CD4-positive, alpha-beta T cell treated with Interferon gamma for 1 hour (primary cell): Measurements from ENCODE around the gene FAM169A.
"Not testable (repeated sequence)": the region's sequence is repeated elsewhere in the genome, so short reads cannot be mapped to it uniquely, and the experiment has no call there.

Experiments
- DNase-seq: peaks from one replicate; pipeline ENCODE4 v3.0.0-alpha.2; 2020

The FAM169A gene

DNA sequence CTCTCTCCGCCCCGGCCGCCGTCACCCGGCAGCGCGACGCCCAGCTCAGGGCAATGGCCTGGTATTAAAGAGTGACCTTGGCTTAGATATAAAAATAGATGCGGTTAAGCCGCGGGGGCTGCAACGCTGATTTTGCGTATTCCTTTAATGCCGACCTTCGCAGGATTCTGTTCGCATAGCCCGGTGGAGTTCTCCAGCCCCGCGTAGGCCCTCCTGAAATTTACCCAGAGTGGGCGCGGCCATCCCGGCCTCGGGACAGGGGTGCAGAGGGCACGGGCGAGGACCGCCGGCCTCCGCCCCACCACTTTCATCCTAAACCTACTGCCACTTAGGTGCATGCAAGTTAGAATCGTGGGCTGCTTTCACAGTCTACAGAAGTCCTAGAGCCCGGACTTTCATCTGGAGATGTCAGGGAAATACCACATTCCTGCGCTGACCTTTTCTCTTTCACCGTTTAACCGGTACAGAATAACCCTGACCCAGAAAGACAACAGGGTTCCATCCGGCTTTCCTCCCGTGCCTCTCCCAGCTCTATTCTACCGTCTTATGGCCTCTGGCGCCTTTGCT is 492 bp upstream of the FAM169A start:
- no peak for DNase-seq

DNA sequence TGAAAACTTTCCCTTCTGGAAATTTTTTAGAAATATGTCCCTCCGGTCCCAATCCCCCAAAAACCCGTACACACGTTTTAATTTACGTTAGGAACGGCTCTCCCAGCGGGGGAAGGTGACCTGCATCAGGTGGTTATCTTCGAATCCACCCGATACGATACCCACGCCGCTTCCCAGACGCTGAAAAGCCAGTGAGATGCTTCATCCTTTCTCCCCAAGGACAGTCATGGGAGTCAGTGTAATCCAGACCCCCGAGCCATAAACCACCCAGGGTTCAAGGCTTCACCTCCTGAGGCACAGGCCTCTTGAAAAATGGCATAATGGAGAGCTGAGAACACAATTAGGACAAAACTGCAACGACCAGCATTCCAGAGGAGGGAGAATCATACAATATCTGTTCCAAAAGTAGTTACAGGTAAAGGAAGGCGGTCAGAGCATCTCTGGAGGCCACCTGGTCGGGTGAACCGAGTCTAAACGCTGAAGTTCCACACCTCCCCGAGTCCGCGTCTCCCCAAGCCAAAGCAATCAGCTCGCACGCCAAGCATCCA is 857 bp downstream of the FAM169A start:
- no peak for DNase-seq

DNA sequence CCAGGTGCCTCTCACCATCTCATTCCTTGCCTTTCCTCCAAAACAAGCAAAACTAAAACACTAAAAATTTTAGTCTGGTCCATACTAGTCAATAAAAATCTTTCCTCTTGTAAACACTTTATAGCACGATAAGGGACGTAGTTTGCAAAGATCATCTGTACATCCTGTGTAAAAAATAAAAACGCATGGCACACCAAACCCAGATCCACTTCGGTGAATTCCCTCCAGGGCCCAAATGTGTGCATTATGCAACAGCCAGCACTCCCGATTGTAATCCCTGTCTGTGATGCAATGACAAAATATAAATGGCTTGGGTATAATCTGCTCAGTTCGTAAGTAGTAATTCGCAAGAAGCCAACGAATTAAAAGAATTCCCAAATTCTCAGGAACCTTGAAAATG is 1.4 kb downstream of the FAM169A start:
- DNase-seq: no peak

DNA sequence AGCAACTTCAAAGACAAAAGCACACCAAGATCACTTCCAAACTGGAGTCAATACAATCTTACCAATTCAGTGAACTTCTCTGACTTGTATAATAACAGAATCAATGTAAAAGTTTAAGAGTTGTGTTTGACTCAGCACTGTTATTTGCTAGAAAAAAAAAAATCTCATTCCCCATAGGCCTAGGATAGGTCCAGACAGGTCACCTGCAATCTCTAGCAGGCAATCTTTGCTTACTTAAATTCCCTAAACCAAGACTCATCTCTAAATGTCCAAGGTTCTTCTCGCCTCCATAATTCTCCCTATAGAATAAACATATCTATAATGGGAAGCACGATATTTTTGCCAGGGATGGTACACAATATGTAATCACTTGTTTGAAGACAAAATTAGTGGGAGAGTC is 2.5 kb downstream of the FAM169A start:
- DNase-seq: no peak

DNA sequence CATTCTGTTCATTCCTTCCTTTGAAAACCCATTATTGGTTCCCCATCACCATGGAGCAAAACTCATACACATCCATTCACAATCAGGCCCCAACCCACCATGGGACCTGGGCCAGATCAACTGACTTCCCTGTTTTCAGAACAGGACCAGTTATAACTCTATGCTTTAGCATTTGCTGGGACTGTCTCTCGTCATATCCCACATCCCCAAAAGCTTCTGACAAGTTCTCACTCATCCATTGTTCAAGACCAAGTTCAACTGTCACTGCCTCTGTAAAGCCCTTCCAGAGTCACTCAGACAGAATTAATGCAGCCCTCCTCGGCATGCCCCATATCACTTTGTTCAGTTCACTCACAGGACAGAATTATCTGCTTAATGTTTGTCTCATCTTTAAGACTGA is 4.0 kb downstream of the FAM169A start:
- DNase-seq: no peak

DNA sequence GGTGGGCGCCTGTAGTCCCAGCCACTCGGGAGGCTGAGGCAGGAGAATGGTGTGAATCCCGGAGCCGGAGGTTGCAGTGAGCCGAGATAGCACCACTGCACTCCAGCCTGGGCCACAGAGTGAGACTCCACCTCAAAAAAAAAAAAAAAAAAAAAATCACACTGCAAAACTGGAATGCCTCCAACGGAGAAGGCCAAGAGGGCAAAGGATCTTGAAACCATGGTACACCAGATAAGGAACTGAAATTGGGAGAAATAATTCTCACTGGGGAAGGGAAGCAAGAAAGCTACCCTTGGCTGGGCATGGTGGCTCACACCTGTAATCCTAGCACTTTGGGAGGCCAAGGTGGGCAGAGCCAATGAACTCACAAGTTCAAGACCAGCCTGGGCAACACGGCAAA is 9.2 kb downstream of the FAM169A start:
- not testable (repeated sequence) for DNase-seq

DNA sequence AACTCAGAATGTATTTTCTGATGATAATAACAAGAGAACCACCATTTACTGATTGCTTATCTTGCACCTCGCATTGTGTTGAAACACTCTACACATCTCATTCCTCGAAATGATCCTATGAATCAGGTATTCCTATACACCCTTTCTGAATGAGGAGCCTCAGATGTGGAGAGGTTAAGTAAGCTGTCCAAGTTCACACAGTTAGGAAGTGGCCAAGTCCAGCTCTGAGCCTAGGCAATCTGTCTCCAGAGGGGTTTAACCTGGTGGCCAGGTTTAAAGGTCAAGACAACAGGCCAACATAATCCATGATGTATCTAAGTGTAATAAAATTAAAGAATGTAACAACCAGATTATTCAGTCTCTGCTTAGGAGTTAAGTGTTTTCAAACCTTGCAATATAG is 12.9 kb downstream of the FAM169A start:
- no peak for DNase-seq

DNA sequence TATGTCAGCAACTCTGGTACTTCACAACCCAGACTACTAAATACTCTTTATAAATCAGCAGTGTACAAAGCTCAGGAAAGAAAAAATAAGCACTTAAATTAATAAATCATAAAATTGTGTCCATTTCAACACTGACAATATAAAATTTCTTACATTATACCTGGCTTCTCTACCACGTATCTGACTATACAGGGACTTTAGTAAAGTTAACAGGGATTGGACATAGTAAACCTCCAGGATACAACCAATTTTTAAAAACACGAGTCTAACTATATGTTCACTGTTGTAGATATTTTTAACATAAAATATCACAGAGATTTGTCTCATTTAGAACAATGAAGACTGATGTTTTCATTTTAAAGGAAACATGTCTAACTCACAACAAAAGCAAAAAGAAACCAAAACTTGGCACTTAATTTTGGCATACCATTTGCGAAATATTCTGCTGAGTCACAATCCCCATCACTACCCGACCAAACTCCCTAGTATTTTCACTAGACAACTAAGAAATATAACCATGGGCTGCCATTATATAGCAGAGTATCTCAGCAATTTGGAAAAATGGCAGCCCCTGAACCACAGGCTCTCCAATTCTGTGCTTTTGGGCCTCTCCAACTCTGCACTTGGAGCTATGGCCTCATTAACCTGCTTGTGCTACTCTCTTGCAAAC is 14.4 kb downstream of the FAM169A start:
- no peak for DNase-seq

DNA sequence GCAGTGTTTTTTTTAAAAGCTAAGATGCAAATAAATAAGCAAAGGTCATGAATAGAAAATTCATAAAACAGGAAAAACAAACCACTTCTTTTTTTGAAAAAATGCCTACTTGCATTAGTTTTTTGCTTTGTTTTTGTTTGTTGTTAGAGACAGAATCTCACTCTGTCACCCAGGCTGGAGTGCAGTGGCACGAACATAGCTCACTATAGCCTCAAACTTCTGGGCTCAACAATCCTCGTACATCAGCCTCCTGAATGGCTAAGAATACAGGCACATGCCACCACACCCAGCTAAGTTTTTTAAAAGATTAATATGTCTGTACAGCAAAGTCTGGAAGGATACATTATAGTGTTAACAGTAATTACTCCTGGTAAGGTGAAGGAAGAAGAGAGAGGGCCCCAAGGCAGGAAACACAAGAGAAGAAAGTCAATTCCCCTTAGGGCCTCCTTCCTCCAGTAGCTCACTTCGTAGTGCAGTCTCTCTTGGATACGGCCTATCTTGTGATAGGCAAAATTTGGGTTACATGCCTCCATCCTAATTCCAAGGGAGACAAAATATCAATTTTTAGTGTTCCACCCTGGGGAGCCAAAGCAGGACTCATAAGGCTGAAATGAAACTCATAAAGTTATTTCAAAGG is 15.3 kb downstream of the FAM169A start:
- no peak for DNase-seq

DNA sequence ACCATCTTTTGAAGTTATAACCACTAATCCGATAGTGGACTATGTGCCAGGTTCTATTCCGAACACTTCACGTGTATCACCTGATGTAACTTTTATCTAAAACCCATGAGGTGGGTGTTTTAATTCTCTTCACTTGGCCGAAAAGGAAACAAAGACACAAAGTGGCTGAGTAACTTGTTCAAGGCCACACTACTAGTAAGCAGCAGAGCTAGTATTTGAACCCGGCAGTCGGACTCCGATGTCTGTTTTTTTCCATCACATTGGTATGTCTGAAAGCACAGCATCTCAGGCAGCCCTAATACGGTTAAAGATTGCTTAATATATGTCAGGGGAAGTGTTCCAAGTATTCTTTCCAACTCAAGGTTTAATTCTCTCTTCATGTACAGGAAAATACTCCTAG is 16.2 kb downstream of the FAM169A start:
- DNase-seq: no peak

DNA sequence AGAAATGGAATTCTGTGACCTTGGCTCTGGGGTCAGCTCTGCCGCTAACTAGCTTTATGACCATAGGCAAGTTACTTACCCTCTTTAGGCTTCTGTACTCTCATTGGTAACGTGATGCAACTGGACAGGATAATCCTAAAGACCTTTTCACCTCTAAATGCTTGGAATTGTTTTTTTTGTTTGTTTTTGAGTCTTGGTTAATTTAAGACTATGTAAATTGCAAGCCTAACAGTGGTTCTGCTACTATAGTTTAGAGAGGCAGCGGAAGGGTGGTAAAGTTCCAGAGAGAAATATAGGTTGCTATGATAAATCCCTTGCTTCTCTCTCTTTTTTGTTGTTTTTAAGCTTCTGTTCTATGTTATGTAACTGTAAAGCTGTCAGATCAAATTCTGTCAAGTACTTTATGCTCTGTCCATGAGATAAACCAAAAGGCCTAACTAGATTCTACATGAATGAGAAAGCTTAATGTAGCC is 17.6 kb downstream of the FAM169A start:
- no peak for DNase-seq

DNA sequence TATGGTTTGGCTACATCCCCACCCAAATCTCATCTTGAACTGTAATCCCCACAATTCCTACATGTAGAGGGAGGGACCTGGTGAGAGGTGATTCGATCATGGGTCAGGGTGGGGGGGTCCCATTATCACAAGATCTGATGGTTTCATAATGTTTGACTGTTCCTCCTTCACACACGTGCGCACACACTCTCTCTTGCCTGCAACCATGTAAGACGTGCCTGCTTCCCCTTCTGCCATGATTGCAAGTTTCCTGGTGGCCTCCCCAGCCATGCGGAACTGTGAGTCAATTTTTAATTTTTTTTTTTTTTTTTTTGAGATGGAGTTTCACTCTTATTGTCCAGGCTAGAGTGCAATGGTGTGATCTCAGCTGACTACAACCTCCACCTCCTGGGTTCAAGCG is 27.0 kb downstream of the FAM169A start:
- peak; percentile 7 for DNase-seq

DNA sequence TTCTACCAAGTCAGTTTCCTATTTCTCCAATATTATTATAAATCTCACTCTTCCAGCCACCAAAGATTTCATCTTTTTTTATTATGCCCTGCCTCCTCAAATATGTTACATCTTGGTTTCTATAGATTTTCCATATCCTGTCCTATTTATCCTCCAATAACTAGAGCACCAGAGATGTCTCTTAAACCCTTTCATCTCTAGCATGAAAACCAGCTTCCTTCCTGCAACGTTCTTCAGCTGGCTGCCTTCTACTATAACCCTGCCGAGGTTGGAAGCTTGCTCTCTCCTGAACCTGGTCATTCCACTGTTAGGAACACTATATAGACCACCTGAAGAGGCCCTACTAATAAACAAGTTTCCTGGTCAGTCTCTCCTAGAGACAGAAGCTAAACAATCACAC is 27.9 kb downstream of the FAM169A start:
- DNase-seq: no peak

DNA sequence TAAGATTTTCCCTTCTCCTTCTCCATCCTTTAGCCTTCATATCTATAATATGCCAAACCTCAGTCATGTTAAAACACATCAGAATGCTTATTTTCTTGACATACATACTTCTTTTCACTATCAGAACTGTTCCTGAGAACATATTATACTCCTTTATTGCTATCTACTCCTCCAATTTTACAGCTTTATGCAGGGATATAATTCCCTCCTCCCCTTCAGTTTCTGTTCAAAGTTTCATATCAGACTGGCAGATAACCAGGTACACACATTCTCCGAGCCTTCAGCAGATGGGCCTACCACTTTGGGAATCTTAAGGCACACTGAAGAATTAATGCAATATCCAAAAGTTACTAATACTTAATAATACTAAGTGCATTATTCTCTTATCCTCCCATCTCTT is 29.1 kb downstream of the FAM169A start:
- no peak for DNase-seq

DNA sequence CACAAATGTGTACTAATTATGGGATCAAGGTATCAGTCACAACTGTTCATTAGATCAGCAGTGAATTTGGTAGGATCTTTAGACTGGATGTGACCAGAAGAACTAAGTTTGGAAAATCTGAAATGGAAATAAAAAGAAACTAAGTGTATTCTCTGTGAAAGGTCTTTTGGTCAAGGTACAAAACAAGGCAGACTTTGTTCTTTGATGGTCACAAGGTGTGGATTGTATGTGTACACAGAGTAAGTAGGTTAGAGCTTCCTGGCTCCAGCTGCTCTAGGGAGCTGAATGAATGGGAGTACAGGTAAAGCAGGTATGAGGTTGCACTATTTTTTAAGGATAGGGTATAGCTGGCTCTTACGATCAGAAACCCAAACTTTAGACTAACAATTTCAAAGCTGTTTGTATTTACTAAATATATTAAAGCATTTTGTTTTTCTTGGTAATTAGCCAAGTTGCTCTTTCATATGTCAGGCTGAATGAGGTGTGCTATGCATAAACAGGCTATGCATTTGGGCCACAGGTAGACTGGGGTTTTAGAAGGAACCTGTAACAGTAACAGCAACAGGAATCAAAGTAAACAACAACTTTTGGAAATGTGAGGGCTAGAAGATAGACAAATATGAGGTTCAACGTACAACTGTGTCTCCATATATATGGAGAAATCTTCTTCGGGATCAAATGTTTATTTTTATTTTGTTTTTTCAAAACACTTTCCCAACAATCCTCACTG is 32.5 kb downstream of the FAM169A start:
- DNase-seq: no peak

DNA sequence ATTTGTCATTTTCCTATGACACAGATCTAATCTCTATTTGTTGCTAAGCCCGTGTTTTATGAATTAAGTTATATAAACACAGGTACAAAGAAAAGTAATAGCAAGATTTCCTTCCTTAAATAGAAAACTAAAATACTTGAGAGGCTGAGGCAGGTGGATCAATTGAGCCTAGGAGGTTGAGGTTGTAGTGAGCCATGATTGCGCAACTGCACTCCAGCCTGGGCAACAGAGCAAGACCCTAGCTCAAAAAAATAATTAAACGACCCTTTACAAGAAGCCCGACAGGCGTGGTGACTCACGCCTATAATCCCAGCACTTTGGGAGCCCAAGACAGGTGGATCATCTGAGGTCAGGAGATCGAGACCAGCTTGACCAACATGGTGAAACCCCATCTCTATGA is 36.8 kb downstream of the FAM169A start:
- no peak for DNase-seq

DNA sequence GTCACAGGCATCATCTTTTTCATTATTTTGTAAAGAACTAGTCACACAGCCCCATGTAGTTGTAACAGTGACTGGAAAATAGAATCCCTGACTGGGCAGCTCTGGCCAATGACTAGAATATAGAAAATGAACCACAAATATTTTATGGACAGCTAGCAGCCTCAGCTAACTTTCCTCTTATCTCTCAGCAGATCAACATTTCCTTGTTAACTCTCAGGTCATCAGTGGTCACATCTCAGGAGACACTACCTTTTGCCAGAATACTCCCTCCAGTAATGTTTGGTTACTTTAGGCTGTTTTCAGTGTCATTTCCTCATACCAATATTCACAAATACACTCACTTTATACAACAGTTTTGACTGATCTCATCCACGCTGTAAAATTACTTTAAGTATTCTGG is 43.9 kb downstream of the FAM169A start:
- DNase-seq: no peak

DNA sequence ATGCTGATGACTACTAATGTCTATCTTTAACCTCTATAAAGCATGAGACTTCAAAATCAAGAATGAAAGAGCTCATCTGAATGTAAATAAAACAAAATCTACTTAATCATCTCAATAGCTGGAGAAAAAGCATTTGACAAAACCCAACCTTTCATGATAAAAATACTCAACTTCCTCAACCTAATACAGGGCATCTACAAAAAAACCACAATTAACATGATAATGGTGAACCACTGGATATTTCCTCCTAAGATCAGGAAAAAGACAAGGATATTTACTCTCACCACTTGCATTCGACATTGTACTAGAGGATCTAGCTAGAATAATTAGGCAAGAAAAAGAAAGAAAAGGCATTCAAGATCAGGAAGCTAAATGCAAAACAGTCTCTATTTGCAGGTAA is 49.3 kb downstream of the FAM169A start:
- DNase-seq: no peak

DNA sequence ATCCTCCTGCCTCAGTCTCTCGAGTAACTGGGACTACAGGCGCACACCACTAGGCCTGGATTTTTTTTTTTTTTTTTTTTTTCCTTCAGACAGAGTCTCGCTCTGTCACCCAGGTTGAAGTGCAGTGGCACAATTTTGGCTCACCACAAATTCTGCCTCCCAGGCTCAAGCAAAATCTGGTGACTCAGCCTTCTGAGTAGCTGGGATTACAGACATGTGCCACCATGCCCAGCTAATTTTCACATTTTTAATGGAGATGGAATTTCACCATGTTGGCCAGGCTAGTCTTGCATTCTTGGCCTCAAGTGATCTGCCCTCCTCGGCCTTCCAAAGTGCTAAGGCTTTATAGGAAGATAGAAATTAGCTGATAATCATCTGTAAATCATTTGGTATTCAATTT is 55.3 kb downstream of the FAM169A start:
- no peak for DNase-seq

DNA sequence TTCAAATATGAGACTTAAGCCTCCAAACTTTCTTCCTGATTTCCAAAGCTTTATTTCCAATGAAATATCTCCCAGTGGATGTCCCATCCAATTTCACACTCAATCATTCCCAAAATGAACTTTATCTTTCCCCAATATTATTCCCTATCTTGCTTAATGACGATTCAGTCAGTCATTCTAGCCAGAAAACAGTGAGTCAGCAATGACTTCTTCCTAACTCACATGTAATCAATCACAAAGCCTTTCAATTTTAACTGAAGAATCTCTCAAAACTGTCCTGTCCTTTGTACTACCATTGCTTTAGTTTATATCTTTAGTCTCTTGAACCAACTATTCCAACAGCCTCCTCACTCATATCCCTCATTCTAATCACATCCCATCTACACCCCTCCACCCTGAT is 64.2 kb downstream of the FAM169A start:
- DNase-seq: no peak

DNA sequence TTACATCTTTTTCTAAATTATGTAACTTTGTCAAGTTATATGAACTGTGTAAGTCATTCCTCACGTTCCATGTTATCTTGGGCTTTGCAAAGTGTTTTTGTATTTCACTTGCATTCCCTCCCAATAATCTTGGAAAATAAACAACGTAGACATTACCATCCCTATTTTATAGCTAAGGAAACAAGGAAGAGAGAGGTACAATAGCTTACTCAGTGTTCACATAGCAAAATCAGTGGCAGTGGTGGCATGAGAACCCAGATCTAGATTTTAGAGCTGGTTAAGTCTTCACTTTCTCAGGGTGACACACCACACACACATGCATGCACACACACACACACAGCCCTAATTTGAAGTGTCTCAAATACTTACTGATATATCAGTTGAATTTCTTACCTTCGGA is 65.0 kb downstream of the FAM169A start:
- no peak for DNase-seq

DNA sequence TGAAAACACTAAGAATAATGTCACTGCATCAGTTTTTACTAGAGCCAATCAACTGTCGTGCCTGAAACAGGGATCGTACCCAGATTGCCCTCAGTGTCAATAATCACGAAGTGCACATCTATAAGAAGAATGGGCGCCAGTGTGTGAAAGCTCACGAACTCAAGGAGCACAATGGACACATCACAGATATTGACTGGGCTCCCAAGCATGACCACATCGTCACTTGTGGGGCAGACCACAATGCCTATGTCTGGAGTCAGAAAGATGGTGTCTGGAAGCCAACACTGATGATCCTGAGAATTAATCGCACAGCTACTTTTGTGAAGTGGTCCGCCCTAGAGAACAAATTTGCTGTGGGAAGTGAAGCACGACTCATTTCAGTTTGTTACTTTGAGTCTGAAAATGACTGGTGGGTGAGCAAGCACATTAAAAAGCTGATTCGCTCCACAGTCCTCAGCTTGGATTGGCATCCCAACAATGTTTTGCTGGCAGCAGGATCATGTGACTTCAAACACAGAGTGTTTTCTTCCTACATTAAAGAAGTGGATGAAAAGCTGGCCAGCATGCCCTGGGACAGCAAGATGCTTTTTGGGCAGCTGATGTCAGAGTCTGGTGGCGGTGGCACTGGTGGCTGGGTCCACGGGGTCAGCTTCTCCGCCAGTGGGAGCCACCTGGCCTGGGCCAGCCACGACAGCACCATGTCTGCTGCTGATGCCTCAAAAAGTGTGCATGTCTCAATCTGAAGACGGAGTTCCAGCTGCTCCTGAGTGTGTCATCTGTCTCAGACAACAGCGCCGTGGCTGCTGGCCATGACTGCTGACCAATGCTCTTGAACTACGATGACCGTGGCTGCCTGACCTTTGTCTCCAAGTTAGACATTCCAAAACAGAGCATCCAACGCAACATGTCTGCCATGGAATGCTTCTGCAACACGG is 66.9 kb downstream of the FAM169A start:
- DNase-seq: no peak
